HepG2 (cell line): Measurements from ENCODE around the gene SLC38A4. TPM values are rescaled to one million over a fixed set of nuclear protein-coding genes. Genes with fewer than 3 reads are reported as not detected.

Experiments used
- ATAC-seq: fragments of 200-7000 bp; cut with Tn5 transposase; 3 replicates; pipeline ENCODE4 v1.9.1; 2020; ENCODE audit warnings: mild to moderate bottlenecking, moderate library complexity
- BruUV-seq: library from RNA; stranded (reverse); fragments of 400-500 nt; replicated peaks from 2 replicates; lab custom pipeline; 2021; lab: Mats Ljungman, UMichigan
- CTCF ChIA-PET: fragments of 300-600 bp; formaldehyde crosslinking; extraction: SDS; loops from one replicate; lab custom pipeline; 2021; ENCODE audit warnings: low total read pairs, inconsistent platforms, low intra/inter-chr PET ratio; lab: Yijun Ruan, JAX
- POLR2A ChIA-PET: fragments of 350-600 bp; sonication (Branson Sonifier 250); formaldehyde crosslinking; loops from one replicate; lab custom pipeline; 2020; ENCODE audit warnings: antibody characterized with exemption, inconsistent platforms; lab: Yijun Ruan, JAX
- DNase-seq: peaks from one replicate; pipeline ENCODE4 v3.0.0-alpha.2; 2015; ENCODE audit warnings: low spot score
- FAIRE-seq: peaks from 3 replicates; lab custom pipeline; 2011; peaks lifted over from hg19 to GRCh38; lab: Jason Lieb, UNC
- H2AFZ ChIP-seq: one replicate; pipeline ENCODE4 v1.6.1; 2011; ENCODE audit warnings: low read length, inconsistent platforms
- H3K27ac ChIP-seq: fragments of 300-600 bp; 3 replicates; pipeline ENCODE4 v1.8.0; 2011; ENCODE audit warnings: mixed run types, mild to moderate bottlenecking, mixed read lengths, low read length, inconsistent platforms; ENCODE audit not compliant: insufficient read depth; ENCODE audit errors: extremely low read length
- H3K27me3 ChIP-seq, 2 experiments: fragments of 200-600 bp in 1 of 2; 2 replicates in 1 of 2; 3 replicates in 1 of 2; pipeline versions ENCODE4 v1.6.0 to v1.8.0; 2011; ENCODE audit warnings: low read length in 2 of 2, mild to moderate bottlenecking in 2 of 2, moderate library complexity in 2 of 2, inconsistent platforms in 1 of 2; ENCODE audit not compliant: insufficient read depth in 2 of 2, control insufficient read depth in 1 of 2
- H3K36me3 ChIP-seq, 2 experiments: fragments of 200-600 bp in 1 of 2; replicated peaks in 1 of 2; 2 replicates in 1 of 2; 3 replicates in 1 of 2; pipeline versions ENCODE4 v1.5.1 to v1.8.0; 2011; ENCODE audit warnings: low read length in 2 of 2, inconsistent platforms in 1 of 2; ENCODE audit not compliant: insufficient read depth in 2 of 2, control insufficient read depth in 1 of 2
- H3K4me1 ChIP-seq: 2 replicates; pipeline ENCODE4 v1.5.1; 2012; ENCODE audit warnings: low read length, inconsistent platforms; ENCODE audit not compliant: insufficient read depth
- H3K4me2 ChIP-seq: 2 replicates; pipeline ENCODE4 v1.6.0; 2011; ENCODE audit warnings: low read depth, low read length, inconsistent platforms
- H3K4me3 ChIP-seq, 3 experiments: fragments of 200-600 bp in 1 of 3; sonication (generic), shearing (Covaris generic) in 1 of 3; replicated peaks in 1 of 3; 2 replicates each; pipeline ENCODE4 v1.5.1; 2011 to 2016; ENCODE audit warnings: low read length in 3 of 3, inconsistent platforms in 2 of 3, low read depth in 2 of 3, mild to moderate bottlenecking in 2 of 3, control low read depth in 1 of 3, mixed read lengths in 1 of 3; ENCODE audit not compliant: insufficient read depth in 1 of 3
- H3K79me2 ChIP-seq: one replicate; pipeline ENCODE4 v1.6.1; 2011; ENCODE audit warnings: low read length, inconsistent platforms; ENCODE audit not compliant: insufficient read depth
- H3K9ac ChIP-seq: 2 replicates; pipeline ENCODE4 v1.6.0; 2011; ENCODE audit warnings: mild to moderate bottlenecking, low read depth, low read length, inconsistent platforms; ENCODE audit not compliant: insufficient read depth
- H3K9me3 ChIP-seq: 2 replicates; pipeline ENCODE4 v1.5.1; 2012; ENCODE audit warnings: mild to moderate bottlenecking, low read length
- H4K20me1 ChIP-seq: 2 replicates; pipeline ENCODE4 v1.6.0; 2011; ENCODE audit warnings: inconsistent platforms, mild to moderate bottlenecking, low read length, moderate library complexity; ENCODE audit not compliant: insufficient read depth
- IKZF1 ChIP-seq: fragments of 450-650 bp; IDR thresholded peaks from 2 replicates; pipeline ENCODE4 v1.7.1; 2016
- RCOR2 ChIP-seq: IDR thresholded peaks from 2 replicates; pipeline ENCODE4 v1.6.1; 2016; ENCODE audit warnings: missing biosample characterization, missing genetic modification reagents
- SALL2 ChIP-seq: sonication (generic); formaldehyde crosslinking; IDR thresholded peaks from 2 replicates; pipeline ENCODE4 v1.8.1; 2023; ENCODE audit warnings: mild to moderate bottlenecking, missing genetic modification reagents, inconsistent platforms
- SKI ChIP-seq: fragments of 450-650 bp; IDR thresholded peaks from one replicate; pipeline ENCODE4 v1.6.1; 2018; ENCODE audit warnings: mild to moderate bottlenecking; ENCODE audit not compliant: partially characterized antibody
- ZBTB20 ChIP-seq: sonication (generic); formaldehyde crosslinking; IDR thresholded peaks from 2 replicates; pipeline ENCODE4 v1.8.1; 2023; ENCODE audit warnings: missing genetic modification reagents, low read depth, mild to moderate bottlenecking, borderline replicate concordance
- ZNF562 ChIP-seq: sonication (generic); formaldehyde crosslinking; IDR thresholded peaks from 2 replicates; pipeline ENCODE4 v1.8.0; 2022; ENCODE audit warnings: missing genetic modification reagents, borderline replicate concordance
- ZNF790 ChIP-seq: sonication (generic); formaldehyde crosslinking; IDR thresholded peaks from 2 replicates; pipeline ENCODE4 v1.8.0; 2022; ENCODE audit warnings: missing genetic modification reagents, mild to moderate bottlenecking, borderline replicate concordance
- WGBS: methylation state at CpG from one replicate; pipeline ENCODE4 v1.1.6; 2017; ENCODE audit warnings: low lambda C conversion rate; 5-methylcytosine and 5-hydroxymethylcytosine counted together
- in situ Hi-C: cut with HindIII; loops from 2 replicates; pipeline ENCODE4 v1.10.0; 2017; ENCODE audit warnings: low pct_unique_long_range_greater_than_20kb; ENCODE audit not compliant: extremely low pct_ligation_motif_present
- intact Hi-C: fragments of 100-400 bp; cut with micrococcal nuclease; formaldehyde crosslinking; loops from one replicate; pipeline ENCODE4 v1.10.0; 2022; ENCODE audit not compliant: unreplicated experiment
- polyA plus RNA-seq, 8 experiments: library from polyadenylated mRNA; depleted of rRNA in 3 of 8; stranded (reverse) in 7 of 8; unstranded in 1 of 8; fragments of >200 nt; fragmentation: Illumina TruSeq in 4 of 8; extraction: Trizol in 4 of 8; gene quantifications; 2 replicates each; pipeline versions ENCODE4 v1.2.1 to v1.2.3, GENCODE V29; 2011 to 2016; ENCODE audit warnings: low read depth in 4 of 8, missing spikeins in 1 of 8, mixed read lengths in 1 of 8; ENCODE audit not compliant: insufficient read depth in 1 of 8
- total RNA-seq, 5 experiments: library from RNA; depleted of rRNA; stranded (reverse); fragments of >200 nt; fragmentation: Illumina TruSeq; extraction: Trizol; gene quantifications; 2 replicates each; pipeline ENCODE4 v1.2.3, GENCODE V29; 2016; ENCODE audit warnings: low read depth in 1 of 5
- TF ChIP-seq, protein P1 (sequence below): sonication (generic); formaldehyde crosslinking; IDR thresholded peaks from 2 replicates; pipeline ENCODE4 v1.5.0; 2020; ENCODE audit warnings: mild to moderate bottlenecking, low read depth, missing genetic modification reagents, borderline replicate concordance
- TF ChIP-seq, protein P2 (sequence below): IDR thresholded peaks from 2 replicates; pipeline ENCODE4 v1.6.1; 2018; ENCODE audit warnings: missing genetic modification reagents
- TF ChIP-seq, protein P3 (sequence below): sonication (generic); formaldehyde crosslinking; IDR thresholded peaks from 2 replicates; pipeline ENCODE4 v1.5.1; 2020; ENCODE audit warnings: missing genetic modification reagents, mild to moderate bottlenecking, borderline replicate concordance
- TF ChIP-seq, protein P4 (sequence below): sonication (generic); formaldehyde crosslinking; IDR thresholded peaks from 2 replicates; pipeline ENCODE4 v1.4.0; 2020; ENCODE audit warnings: missing genetic modification reagents
- TF ChIP-seq, protein P5 (sequence below): sonication (generic); formaldehyde crosslinking; IDR thresholded peaks from 2 replicates; pipeline ENCODE4 v1.4.0; 2020; ENCODE audit warnings: missing genetic modification reagents, mild to moderate bottlenecking, borderline replicate concordance
- TF ChIP-seq, protein P6 (sequence below): sonication (generic); formaldehyde crosslinking; IDR thresholded peaks from 2 replicates; pipeline ENCODE4 v1.8.0; 2022; ENCODE audit warnings: mild to moderate bottlenecking, missing genetic modification reagents

The SLC38A4 gene
- total and polyA plus RNA-seq, 2 of the 13 experiments (the other 11 are each of a cell fraction or from before 2014, with no cell fraction given) = 3.5 to 5.2 TPM

DNA sequence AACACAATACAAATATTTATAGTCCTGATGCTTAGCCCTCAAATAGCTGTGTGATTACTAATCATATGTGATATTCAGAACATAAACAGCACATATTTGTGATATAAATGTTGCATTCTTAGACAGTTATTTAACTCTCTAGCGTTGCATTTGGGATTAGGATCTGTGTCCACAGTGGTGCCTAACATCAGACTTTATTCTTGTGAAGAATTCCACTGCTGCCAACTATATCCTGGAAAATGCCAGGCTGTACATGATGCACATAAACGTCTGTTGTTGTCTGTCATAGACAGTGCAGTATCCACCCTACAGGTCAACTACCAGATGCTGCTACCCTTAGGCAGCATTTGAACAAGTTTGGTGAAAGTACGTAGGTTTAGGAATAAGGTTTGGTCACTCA lies 39.0 kb downstream of the SLC38A4 start (continued):
- TF ChIP-seq, protein P1, sequence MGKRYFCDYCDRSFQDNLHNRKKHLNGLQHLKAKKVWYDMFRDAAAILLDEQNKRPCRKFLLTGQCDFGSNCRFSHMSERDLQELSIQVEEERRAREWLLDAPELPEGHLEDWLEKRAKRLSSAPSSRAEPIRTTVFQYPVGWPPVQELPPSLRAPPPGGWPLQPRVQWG (CRISPR knock-in tag) = no peak
- TF ChIP-seq IKZF1 (no peak), SALL2 (CRISPR knock-in tag) (no peak)

DNA sequence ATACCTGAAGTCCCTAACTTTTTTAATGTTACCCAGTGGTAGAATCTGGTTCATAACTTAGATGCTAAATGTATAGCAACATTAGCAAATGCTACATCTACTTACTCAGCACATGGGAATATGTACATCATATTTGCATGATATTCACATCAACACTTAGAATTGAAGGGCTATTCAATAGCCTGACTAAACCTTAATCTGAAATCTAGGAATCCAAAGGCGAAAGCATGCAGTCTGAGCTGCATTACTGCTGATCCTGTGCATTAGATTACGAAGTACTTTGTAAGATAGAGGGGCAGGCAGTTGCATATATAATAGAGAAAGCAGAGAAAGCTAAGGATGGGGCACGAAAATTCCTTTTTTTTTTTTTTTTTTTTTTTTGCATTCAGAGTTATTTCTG lies 40.4 kb downstream of the SLC38A4 start:
- in situ Hi-C loops = no loop called here
- no TSS peak for BruUV-seq
- ChIA-PET CTCF (no interaction called here), POLR2A (interaction anchor here (0.6 kb wide), 1 partner anchor 15 kb away, joined by 6 read pairs; no protein-coding TSS in a partner anchor)
- H3K79me2 ChIP-seq = no peaks in the 10 kb centered on the region
- no peak overlapping the region for H3K9ac ChIP-seq
- H2AFZ ChIP-seq = no peak overlapping the region
- no peak overlapping the region for H3K27ac ChIP-seq
- ATAC-seq = no peak
- TF ChIP-seq SKI (no peak), ZNF562 (CRISPR knock-in tag) (no peak), ZBTB20 (CRISPR knock-in tag) (no peak), RCOR2 (no peak), ZNF790 (CRISPR knock-in tag) (no peak)
- TF ChIP-seq, protein P2, sequence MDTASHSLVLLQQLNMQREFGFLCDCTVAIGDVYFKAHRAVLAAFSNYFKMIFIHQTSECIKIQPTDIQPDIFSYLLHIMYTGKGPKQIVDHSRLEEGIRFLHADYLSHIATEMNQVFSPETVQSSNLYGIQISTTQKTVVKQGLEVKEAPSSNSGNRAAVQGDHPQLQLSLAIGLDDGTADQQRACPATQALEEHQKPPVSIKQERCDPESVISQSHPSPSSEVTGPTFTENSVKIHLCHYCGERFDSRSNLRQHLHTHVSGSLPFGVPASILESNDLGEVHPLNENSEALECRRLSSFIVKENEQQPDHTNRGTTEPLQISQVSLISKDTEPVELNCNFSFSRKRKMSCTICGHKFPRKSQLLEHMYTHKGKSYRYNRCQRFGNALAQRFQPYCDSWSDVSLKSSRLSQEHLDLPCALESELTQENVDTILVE (CRISPR knock-in tag) = no peak
- TF ChIP-seq, protein P3, sequence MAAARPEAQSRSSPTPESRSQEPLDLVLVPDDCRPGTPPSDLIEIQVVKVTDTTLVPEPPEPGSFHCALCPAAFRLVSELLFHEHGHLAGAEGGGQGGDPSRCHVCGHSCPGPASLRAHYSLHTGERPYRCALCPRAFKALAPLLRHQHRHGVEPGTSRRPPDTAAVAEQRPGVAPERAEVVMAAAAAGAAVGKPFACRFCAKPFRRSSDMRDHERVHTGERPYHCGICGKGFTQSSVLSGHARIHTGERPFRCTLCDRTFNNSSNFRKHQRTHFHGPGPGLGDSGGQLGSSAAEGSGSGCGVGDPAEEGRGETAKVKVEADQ (CRISPR knock-in tag) = no peak
- TF ChIP-seq, protein P4, sequence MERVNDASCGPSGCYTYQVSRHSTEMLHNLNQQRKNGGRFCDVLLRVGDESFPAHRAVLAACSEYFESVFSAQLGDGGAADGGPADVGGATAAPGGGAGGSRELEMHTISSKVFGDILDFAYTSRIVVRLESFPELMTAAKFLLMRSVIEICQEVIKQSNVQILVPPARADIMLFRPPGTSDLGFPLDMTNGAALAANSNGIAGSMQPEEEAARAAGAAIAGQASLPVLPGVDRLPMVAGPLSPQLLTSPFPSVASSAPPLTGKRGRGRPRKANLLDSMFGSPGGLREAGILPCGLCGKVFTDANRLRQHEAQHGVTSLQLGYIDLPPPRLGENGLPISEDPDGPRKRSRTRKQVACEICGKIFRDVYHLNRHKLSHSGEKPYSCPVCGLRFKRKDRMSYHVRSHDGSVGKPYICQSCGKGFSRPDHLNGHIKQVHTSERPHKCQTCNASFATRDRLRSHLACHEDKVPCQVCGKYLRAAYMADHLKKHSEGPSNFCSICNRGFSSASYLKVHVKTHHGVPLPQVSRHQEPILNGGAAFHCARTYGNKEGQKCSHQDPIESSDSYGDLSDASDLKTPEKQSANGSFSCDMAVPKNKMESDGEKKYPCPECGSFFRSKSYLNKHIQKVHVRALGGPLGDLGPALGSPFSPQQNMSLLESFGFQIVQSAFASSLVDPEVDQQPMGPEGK (CRISPR knock-in tag) = no peak
- TF ChIP-seq, protein P5, sequence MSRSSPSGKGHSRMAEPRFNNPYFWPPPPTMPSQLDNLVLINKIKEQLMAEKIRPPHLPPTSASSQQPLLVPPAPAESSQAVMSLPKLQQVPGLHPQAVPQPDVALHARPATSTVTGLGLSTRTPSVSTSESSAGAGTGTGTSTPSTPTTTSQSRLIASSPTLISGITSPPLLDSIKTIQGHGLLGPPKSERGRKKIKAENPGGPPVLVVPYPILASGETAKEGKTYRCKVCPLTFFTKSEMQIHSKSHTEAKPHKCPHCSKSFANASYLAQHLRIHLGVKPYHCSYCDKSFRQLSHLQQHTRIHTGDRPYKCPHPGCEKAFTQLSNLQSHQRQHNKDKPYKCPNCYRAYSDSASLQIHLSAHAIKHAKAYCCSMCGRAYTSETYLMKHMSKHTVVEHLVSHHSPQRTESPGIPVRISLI = no peak
- TF ChIP-seq, protein P6, sequence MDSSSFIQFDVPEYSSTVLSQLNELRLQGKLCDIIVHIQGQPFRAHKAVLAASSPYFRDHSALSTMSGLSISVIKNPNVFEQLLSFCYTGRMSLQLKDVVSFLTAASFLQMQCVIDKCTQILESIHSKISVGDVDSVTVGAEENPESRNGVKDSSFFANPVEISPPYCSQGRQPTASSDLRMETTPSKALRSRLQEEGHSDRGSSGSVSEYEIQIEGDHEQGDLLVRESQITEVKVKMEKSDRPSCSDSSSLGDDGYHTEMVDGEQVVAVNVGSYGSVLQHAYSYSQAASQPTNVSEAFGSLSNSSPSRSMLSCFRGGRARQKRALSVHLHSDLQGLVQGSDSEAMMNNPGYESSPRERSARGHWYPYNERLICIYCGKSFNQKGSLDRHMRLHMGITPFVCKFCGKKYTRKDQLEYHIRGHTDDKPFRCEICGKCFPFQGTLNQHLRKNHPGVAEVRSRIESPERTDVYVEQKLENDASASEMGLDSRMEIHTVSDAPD (CRISPR knock-in tag) = no peak
- FAIRE-seq = no peak
- no peaks in the 10 kb centered on the region for H3K9me3 ChIP-seq
- intact Hi-C loops = no loop called here
- H3K4me3 ChIP-seq = no peak overlapping the region
- WGBS = 91% methylated on average over 3 of the region's 3 CpGs
- peaks cover 31% of the 10 kb centered on the region for H3K4me1 ChIP-seq
- H3K36me3 ChIP-seq = no peaks in the 10 kb centered on the region
- no peaks in the 10 kb centered on the region for H3K27me3 ChIP-seq
- H4K20me1 ChIP-seq = no peaks in the 10 kb centered on the region
- DNase-seq = no peak
- H3K4me2 ChIP-seq = no peak overlapping the region
